Thyroid gland (tissue), 4 donors: ENCODE measurements around the gene TSTD2.

Experiments
- POLR2A ChIP-seq, 2 donors: fragments of 450-650 bp; IDR thresholded peaks; one replicate each; pipeline ENCODE4 v1.6.1; 2017; ENCODE audit warnings: antibody characterized with exemption in 2 of 2, mild to moderate bottlenecking in 2 of 2, moderate library complexity in 1 of 2
- TF ChIP-seq, protein P1 (sequence below), 6 experiments: fragments of 200-600 bp in 3 of 6; fragments of 450-650 bp in 3 of 6; sonication (generic) in 3 of 6; IDR thresholded peaks; one replicate each; pipeline ENCODE4 v1.5.1; 2016 to 2019; ENCODE audit warnings: antibody characterized with exemption in 6 of 6, mild to moderate bottlenecking in 2 of 6, inconsistent platforms in 1 of 6, moderate library complexity in 1 of 6

DNA sequence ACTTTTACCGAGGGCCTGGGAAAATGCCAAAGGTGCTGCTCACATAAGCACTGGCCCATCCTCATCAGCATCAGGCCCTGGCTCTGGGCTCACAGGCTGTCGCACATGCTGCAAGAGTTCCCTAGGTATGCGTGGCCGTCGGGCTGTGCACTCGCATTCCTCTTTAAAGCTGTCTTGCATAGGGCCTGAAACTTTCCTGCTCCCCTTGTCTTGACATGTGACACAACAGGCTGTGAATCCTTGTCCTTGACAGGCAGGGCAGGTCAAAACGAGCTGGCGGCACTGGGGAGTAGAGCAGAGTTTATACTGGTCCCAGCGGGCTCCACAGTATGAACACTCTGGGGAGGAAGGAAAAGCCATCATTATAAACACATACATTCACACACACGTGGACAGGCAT lies 30.7 kb downstream of the TSTD2 start:
- TF ChIP-seq, protein P1, sequence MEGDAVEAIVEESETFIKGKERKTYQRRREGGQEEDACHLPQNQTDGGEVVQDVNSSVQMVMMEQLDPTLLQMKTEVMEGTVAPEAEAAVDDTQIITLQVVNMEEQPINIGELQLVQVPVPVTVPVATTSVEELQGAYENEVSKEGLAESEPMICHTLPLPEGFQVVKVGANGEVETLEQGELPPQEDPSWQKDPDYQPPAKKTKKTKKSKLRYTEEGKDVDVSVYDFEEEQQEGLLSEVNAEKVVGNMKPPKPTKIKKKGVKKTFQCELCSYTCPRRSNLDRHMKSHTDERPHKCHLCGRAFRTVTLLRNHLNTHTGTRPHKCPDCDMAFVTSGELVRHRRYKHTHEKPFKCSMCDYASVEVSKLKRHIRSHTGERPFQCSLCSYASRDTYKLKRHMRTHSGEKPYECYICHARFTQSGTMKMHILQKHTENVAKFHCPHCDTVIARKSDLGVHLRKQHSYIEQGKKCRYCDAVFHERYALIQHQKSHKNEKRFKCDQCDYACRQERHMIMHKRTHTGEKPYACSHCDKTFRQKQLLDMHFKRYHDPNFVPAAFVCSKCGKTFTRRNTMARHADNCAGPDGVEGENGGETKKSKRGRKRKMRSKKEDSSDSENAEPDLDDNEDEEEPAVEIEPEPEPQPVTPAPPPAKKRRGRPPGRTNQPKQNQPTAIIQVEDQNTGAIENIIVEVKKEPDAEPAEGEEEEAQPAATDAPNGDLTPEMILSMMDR (IDR thresholded peaks at IDR 0.05): no peak
- no peak for TF ChIP-seq POLR2A (IDR thresholded peaks at IDR 0.05)
